WI38 (cell line): Measurements from ENCODE around the gene MGMT.

Source experiments
- H3K4me3 ChIP-seq: 2 replicates; pipeline ENCODE4 v1.5.1; 2011; ENCODE audit warnings: low read depth, mild to moderate bottlenecking, control low read depth, low read length
- CTCF ChIP-seq: IDR thresholded peaks from 2 replicates; pipeline ENCODE4 v1.5.1; 2012; ENCODE audit warnings: low read depth, mild to moderate bottlenecking, control low read depth, low read length

MGMT gene

GRCh38 chr10:129778571-129778970 lies 311.5 kb downstream of the MGMT start:
- H3K4me3 ChIP-seq, result no peak overlapping the region

GRCh38 chr10:129779126-129780111 lies 312.4 kb downstream of the MGMT start:
- no peak for TF ChIP-seq CTCF
- no peak overlapping the region for H3K4me3 ChIP-seq

More at GRCh38 chr10:129778571-129778970, 311.5 kb downstream of the MGMT start:
- TF ChIP-seq CTCF, result no peak

GRCh38 chr10:129780198-129780597 lies 313.2 kb downstream of the MGMT start:
- no peak for TF ChIP-seq CTCF
- H3K4me3 ChIP-seq, result no peak overlapping the region

- no peak for TF ChIP-seq CTCF
- no peak overlapping the region for H3K4me3 ChIP-seq
Measured at GRCh38 chr10:129780901-129781795, 314.1 kb downstream of the MGMT start.

GRCh38 chr10:129784291-129784690 lies 317.2 kb downstream of the MGMT start:
- TF ChIP-seq CTCF, result no peak
- H3K4me3 ChIP-seq, result no peak overlapping the region

- no peak for TF ChIP-seq CTCF
Measured at GRCh38 chr10:129784891-129785290, 317.9 kb downstream of the MGMT start.

More at GRCh38 chr10:129784891-129785290, 317.9 kb downstream of the MGMT start:
- no peak overlapping the region for H3K4me3 ChIP-seq
